Measurements from ENCODE around the gene HOXC9. TPM values are rescaled to one million over a fixed set of nuclear protein-coding genes. Genes with fewer than 3 reads are reported as not detected.

The HOXC9 gene
- total and polyA plus RNA-seq, 2 of the 4 experiments (the other 2 are of a cell fraction), result 0.26 TPM; not detected in 1

- H3K9me1 ChIP-seq (ENCODE audit: insufficient read depth, low read length), result no peaks in the 10 kb centered on the region
- no peak overlapping the region for H3K56ac ChIP-seq (ENCODE audit: extremely low read depth, insufficient read depth, low read length)
- H4K5ac ChIP-seq (ENCODE audit: low read depth, low read length), result no peak overlapping the region
- no peak overlapping the region for H3K18ac ChIP-seq (ENCODE audit: low read depth, low read length)
- H3K4me2 ChIP-seq (ENCODE audit: low read depth, low read length), result 0 out of 2 replicates have a peak overlapping the region, but pooled peaks have one; percentile 27
- intact Hi-C loops (cut with micrococcal nuclease) (no loop called here), dilution Hi-C loops (cut with HindIII; ENCODE audit: low sequenced_read_pairs, unreplicated experiment) (no loop called here), in situ Hi-C loops (cut with MboI; ENCODE audit: low sequenced_read_pairs) (no loop called here)
- H3K27ac ChIP-seq (ENCODE audit: insufficient read depth, low read length), result no peak overlapping the region
- H4K8ac ChIP-seq (ENCODE audit: low read depth in 2 of 2, low read length in 2 of 2), result no peak overlapping the region
- H2BK20ac ChIP-seq (ENCODE audit: low read depth, low read length), result no peak overlapping the region
- CTCF ChIA-PET, result no interaction called here
- no peaks in the 10 kb centered on the region for H3K4me1 ChIP-seq (ENCODE audit: control insufficient read depth, insufficient read depth, low read length)
- no peak overlapping the region for H2AK5ac ChIP-seq (ENCODE audit: low read depth, low read length)
- H2AFZ ChIP-seq (replicated peaks; ENCODE audit: low read length, poor library complexity), result no peak overlapping the region
- peaks cover 11% of the 10 kb centered on the region for H3K9me3 ChIP-seq (ENCODE audit: control insufficient read depth, insufficient read depth, low read length)
- WGBS, 2 experiments (ENCODE audit: extremely low coverage in 2 of 2, insufficient read length in 1 of 2), result 0% methylated on average over 3 of the region's 46 CpGs; no CpG with 5 or more reads in 1 of the 2 experiments
- TF ChIP-seq CEBPB (IDR thresholded peaks at IDR 0.05; ENCODE audit: low read depth, low read length), result peak; percentile 54
- TF ChIP-seq MAZ (IDR thresholded peaks at IDR 0.05; ENCODE audit: borderline replicate concordance, low read depth, low read length), result no peak
- no peak for TF ChIP-seq NFE2L2 (IDR thresholded peaks at IDR 0.05; ENCODE audit: low read depth, low read length)
- no peaks in the 10 kb centered on the region for H4K20me1 ChIP-seq (ENCODE audit: insufficient read depth, low read length)
- no peak overlapping the region for H2BK15ac ChIP-seq (ENCODE audit: low read depth, low read length)
- no peaks in the 10 kb centered on the region for H3K36me3 ChIP-seq (ENCODE audit: control insufficient read depth, insufficient read depth, low read length)
- no peak overlapping the region for H4K91ac ChIP-seq (ENCODE audit: insufficient read depth, low read depth, low read length)
- no peak overlapping the region for H3K4me3 ChIP-seq (ENCODE audit: insufficient read depth, low read depth, low read length)
- no peaks in the 10 kb centered on the region for H3K79me1 ChIP-seq (ENCODE audit: low read depth in 1 of 2, low read length in 2 of 2)
- H2AK9ac ChIP-seq (replicated peaks; ENCODE audit: low read depth, low read length, poor library complexity), result peak overlapping the region; percentile 1
- peaks cover 86% of the 10 kb centered on the region for H3K27me3 ChIP-seq (ENCODE audit: control insufficient read depth, insufficient read depth, low read length)
- POLR2A ChIA-PET (ENCODE audit: unreplicated experiment), result no interaction called here
- no peak overlapping the region for H3K23ac ChIP-seq (ENCODE audit: low read depth, low read length)
- H3K4ac ChIP-seq (ENCODE audit: low read depth, low read length), result no peak overlapping the region
- DNase-seq (peak; percentile 19), ATAC-seq (ENCODE audit: low read depth) (no peak)
- H3K9ac ChIP-seq (ENCODE audit: low read depth, low read length), result no peak overlapping the region
- BruUV-seq (replicated peaks), result no TSS peak
- H3K14ac ChIP-seq (replicated peaks; ENCODE audit: low read depth, low read length), result no peak overlapping the region
- H2BK5ac ChIP-seq (ENCODE audit: low read depth, low read length, poor library complexity, severe bottlenecking), result no peak overlapping the region
- H2BK120ac ChIP-seq (ENCODE audit: low read depth, low read length), result no peak overlapping the region
Observed at GRCh38 chr12:54030889-54031471, 31.0 kb downstream of the HOXC9 start.
